ENCODE data around the gene TRPM8. TPM values are rescaled to one million over a fixed set of nuclear protein-coding genes. Genes with fewer than 3 reads are reported as not detected.
A peak's percentile ranks its signal among the peaks of the same experiment; 100 is the strongest.

The TRPM8 gene
- total and polyA plus RNA-seq, 4 donors: 0.03 to 0.14 TPM; not detected in 2

GRCh38 chr2:233972941-233973575 lies 55.9 kb downstream of the TRPM8 start:
- Histone ChIP-seq H3K4me3 (no peak overlapping the region), H3K27ac (ENCODE audit: low read depth in 1 of 2, low read length in 1 of 2) (no peak overlapping the region), H3K9me3 (ENCODE audit: control insufficient read depth in 4 of 4, insufficient read depth in 3 of 4, low read length in 3 of 4) (no peaks in the 10 kb centered on the region), H3K36me3 (ENCODE audit: control insufficient read depth in 4 of 4, insufficient read depth in 4 of 4, low read length in 4 of 4) (no peaks in the 10 kb centered on the region), H3K27me3 (ENCODE audit: control insufficient read depth in 3 of 3, insufficient read depth in 3 of 3, low read length in 2 of 3) (no peaks in the 10 kb centered on the region), H3K9ac (ENCODE audit: insufficient read depth in 1 of 2, low read length in 2 of 2) (no peak overlapping the region), H3K4me1 (ENCODE audit: control insufficient read depth in 5 of 5, insufficient read depth in 5 of 5, low read length in 5 of 5) (peaks cover 0 to 2% (median 0%) of the 10 kb centered on the region in 5 donors)
- no peak for DNase-seq
- WGBS, 2 donors: 83 to 89% methylated on average over 12 to 13 of the region's 13 CpGs
- ATAC-seq (ENCODE audit: insufficient read depth, low FRiP score): no peak
- TF ChIP-seq, protein P1, sequence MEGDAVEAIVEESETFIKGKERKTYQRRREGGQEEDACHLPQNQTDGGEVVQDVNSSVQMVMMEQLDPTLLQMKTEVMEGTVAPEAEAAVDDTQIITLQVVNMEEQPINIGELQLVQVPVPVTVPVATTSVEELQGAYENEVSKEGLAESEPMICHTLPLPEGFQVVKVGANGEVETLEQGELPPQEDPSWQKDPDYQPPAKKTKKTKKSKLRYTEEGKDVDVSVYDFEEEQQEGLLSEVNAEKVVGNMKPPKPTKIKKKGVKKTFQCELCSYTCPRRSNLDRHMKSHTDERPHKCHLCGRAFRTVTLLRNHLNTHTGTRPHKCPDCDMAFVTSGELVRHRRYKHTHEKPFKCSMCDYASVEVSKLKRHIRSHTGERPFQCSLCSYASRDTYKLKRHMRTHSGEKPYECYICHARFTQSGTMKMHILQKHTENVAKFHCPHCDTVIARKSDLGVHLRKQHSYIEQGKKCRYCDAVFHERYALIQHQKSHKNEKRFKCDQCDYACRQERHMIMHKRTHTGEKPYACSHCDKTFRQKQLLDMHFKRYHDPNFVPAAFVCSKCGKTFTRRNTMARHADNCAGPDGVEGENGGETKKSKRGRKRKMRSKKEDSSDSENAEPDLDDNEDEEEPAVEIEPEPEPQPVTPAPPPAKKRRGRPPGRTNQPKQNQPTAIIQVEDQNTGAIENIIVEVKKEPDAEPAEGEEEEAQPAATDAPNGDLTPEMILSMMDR (IDR thresholded peaks at IDR 0.05; ENCODE audit: control extremely low read depth, extremely low read depth): no peak

DNA sequence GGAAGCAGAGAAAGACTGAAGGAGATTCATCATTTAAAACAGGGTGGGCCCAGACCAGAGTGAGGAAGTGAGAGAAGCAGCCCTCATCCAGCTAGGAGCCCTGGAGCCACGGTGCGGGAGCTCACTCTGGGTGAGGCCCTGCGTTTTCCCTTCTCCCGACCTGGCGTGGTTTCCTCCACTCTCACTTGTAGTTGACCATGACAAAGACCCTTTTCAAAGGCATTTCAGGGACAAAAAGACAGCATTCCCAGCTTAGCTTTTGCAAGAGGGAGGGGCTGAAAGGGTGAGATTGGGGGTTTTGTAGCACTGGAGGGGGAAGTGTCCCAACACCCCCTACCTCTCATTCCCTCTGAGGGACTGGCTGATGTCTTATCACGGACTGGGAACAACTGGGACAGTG lies 56.6 kb downstream of the TRPM8 start:
- H3K27ac ChIP-seq (ENCODE audit: low read depth in 1 of 2, low read length in 1 of 2): no peak overlapping the region
- DNase-seq: no peak
- no peaks in the 10 kb centered on the region for H3K27me3 ChIP-seq (ENCODE audit: control insufficient read depth in 3 of 3, insufficient read depth in 3 of 3, low read length in 2 of 3)
- TF ChIP-seq, protein P1 (IDR thresholded peaks at IDR 0.05; ENCODE audit: control extremely low read depth, extremely low read depth): no peak
- WGBS, 2 donors: 70% methylated on average over 6 of the region's 6 CpGs
- H3K4me3 ChIP-seq: no peak overlapping the region
- H3K9ac ChIP-seq (ENCODE audit: insufficient read depth in 1 of 2, low read length in 2 of 2): no peak overlapping the region
- peaks cover 0 to 2% (median 0%) of the 10 kb centered on the region in 5 donors for H3K4me1 ChIP-seq (ENCODE audit: control insufficient read depth in 5 of 5, insufficient read depth in 5 of 5, low read length in 5 of 5)
- no peaks in the 10 kb centered on the region for H3K36me3 ChIP-seq (ENCODE audit: control insufficient read depth in 4 of 4, insufficient read depth in 4 of 4, low read length in 4 of 4)
- no peaks in the 10 kb centered on the region for H3K9me3 ChIP-seq (ENCODE audit: control insufficient read depth in 4 of 4, insufficient read depth in 3 of 4, low read length in 3 of 4)
- no peak for ATAC-seq (ENCODE audit: insufficient read depth, low FRiP score)

- Histone ChIP-seq H3K9me3 (ENCODE audit: control insufficient read depth in 4 of 4, insufficient read depth in 3 of 4, low read length in 3 of 4) (no peaks in the 10 kb centered on the region), H3K27ac (ENCODE audit: low read depth in 1 of 2, low read length in 1 of 2) (no peak overlapping the region), H3K27me3 (ENCODE audit: control insufficient read depth in 3 of 3, insufficient read depth in 3 of 3, low read length in 2 of 3) (no peaks in the 10 kb centered on the region), H3K4me1 (ENCODE audit: control insufficient read depth in 5 of 5, insufficient read depth in 5 of 5, low read length in 5 of 5) (peaks cover 0 to 2% (median 0%) of the 10 kb centered on the region in 5 donors), H3K9ac (ENCODE audit: insufficient read depth in 1 of 2, low read length in 2 of 2) (no peak overlapping the region), H3K36me3 (ENCODE audit: control insufficient read depth in 4 of 4, insufficient read depth in 4 of 4, low read length in 4 of 4) (no peaks in the 10 kb centered on the region), H3K4me3 (no peak overlapping the region)
- DNase-seq (no peak), ATAC-seq (ENCODE audit: insufficient read depth, low FRiP score) (peak; percentile 78)
- 54 to 70% methylated on average over 4 of the region's 4 CpGs for WGBS, 2 donors
- TF ChIP-seq, protein P1 (IDR thresholded peaks at IDR 0.05; ENCODE audit: control extremely low read depth, extremely low read depth): no peak
Observed at GRCh38 chr2:233974530-233975071, 57.4 kb downstream of the TRPM8 start.

Measured in lung (tissue), 12 donors.